ENCODE data around the gene CPT2. TPM values are rescaled to one million over a fixed set of nuclear protein-coding genes. Genes with fewer than 3 reads are reported as not detected.

The CPT2 gene
- total and polyA plus RNA-seq, 12 donors = 7.8 to 79.5 (median 43.1) TPM

GRCh38 chr1:53259932-53260331, 63.3 kb downstream of the CPT2 start:
- H3K27me3 ChIP-seq = no peaks in the 10 kb centered on the region
- H3K36me3 ChIP-seq (replicated peaks in 1 of 2) = no peaks in the 10 kb centered on the region
- H3K4me3 ChIP-seq = no peak overlapping the region
- H3K27ac ChIP-seq = no peak overlapping the region
- intact Hi-C loops (cut with DNase I) = no loop called here
- no peaks in the 10 kb centered on the region for H3K9me3 ChIP-seq (replicated peaks in 1 of 3)
- TF ChIP-seq, protein P1, sequence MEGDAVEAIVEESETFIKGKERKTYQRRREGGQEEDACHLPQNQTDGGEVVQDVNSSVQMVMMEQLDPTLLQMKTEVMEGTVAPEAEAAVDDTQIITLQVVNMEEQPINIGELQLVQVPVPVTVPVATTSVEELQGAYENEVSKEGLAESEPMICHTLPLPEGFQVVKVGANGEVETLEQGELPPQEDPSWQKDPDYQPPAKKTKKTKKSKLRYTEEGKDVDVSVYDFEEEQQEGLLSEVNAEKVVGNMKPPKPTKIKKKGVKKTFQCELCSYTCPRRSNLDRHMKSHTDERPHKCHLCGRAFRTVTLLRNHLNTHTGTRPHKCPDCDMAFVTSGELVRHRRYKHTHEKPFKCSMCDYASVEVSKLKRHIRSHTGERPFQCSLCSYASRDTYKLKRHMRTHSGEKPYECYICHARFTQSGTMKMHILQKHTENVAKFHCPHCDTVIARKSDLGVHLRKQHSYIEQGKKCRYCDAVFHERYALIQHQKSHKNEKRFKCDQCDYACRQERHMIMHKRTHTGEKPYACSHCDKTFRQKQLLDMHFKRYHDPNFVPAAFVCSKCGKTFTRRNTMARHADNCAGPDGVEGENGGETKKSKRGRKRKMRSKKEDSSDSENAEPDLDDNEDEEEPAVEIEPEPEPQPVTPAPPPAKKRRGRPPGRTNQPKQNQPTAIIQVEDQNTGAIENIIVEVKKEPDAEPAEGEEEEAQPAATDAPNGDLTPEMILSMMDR (IDR thresholded peaks at IDR 0.05) = no peak
- TF ChIP-seq POLR2A (IDR thresholded peaks at IDR 0.05) = no peak
- H3K4me1 ChIP-seq (replicated peaks in 1 of 2) = no peaks in the 10 kb centered on the region
- no peak for DNase-seq
- WGBS, 4 donors = 85 to 93% (median 92%) methylated on average over 2 of the region's 2 CpGs

DNA sequence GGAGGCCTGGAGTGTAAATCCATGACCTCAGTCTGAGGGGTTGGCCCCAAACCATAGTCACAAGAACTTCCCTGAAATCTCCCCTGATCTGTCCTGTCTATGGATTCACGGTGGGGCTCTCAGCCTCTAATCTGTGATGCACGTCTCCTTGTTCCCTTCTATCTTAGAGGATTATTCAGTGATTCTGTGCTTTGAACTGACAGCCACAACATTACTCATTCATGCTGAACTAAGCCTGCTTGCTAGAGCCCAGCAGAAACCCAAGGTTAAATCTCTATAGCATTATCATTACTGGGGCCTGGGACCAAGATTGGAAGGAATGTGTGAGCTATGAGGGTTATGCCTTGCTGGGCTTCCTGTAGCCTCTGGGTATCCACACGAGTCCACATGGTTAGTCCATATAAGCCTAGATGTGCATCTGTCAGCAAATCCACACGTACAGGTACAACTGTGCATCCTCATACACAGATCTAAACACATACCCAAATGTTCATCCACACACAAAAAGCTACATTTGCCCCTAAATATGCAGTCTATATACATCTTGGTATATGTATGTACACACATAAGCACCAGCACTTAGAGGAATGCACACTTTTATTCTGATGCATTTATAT, 64.1 kb downstream of the CPT2 start:
- H3K36me3 ChIP-seq (replicated peaks in 1 of 2) = no peaks in the 10 kb centered on the region
- H3K4me3 ChIP-seq = no peak overlapping the region
- no peak for DNase-seq
- no peaks in the 10 kb centered on the region for H3K9me3 ChIP-seq (replicated peaks in 1 of 3)
- TF ChIP-seq POLR2A (IDR thresholded peaks at IDR 0.05) = no peak
- TF ChIP-seq, protein P1 (IDR thresholded peaks at IDR 0.05) = no peak
- H3K27ac ChIP-seq = no peak overlapping the region
- intact Hi-C loops (cut with DNase I) = no loop called here
- H3K4me1 ChIP-seq (replicated peaks in 1 of 2) = no peaks in the 10 kb centered on the region
- no peaks in the 10 kb centered on the region for H3K27me3 ChIP-seq
- 51 to 65% (median 57%) methylated on average over 4 of the region's 4 CpGs for WGBS, 4 donors

DNA sequence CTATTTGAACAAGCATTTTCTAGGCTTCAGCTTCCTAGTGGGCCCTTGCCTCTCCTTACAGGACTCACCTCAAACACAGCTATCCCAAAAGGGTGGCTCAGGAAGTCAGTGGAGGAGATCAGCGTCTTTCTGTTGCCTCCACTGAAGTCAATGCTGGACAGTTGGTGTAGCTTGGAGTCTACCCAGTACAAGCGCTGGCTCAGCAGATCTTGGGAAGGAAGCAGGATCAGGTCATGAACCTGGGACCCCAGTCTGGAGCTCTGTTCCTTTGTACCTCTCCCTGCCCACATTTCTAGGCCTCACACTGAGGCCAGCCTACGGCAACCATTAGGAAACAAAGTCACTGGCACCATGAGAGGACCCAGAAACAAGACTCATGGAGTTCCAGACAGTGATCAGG, 65.4 kb downstream of the CPT2 start:
- Histone ChIP-seq H3K9me3 (replicated peaks in 1 of 3) (no peaks in the 10 kb centered on the region), H3K36me3 (replicated peaks in 1 of 2) (no peaks in the 10 kb centered on the region), H3K27ac (no peak overlapping the region), H3K4me1 (replicated peaks in 1 of 2) (no peaks in the 10 kb centered on the region), H3K4me3 (no peak overlapping the region), H3K27me3 (no peaks in the 10 kb centered on the region)
- intact Hi-C loops (cut with DNase I) = no loop called here
- DNase-seq = no peak
- WGBS, 4 donors = 88 to 93% (median 92%) methylated on average over 3 of the region's 3 CpGs
- TF ChIP-seq, protein P1 (IDR thresholded peaks at IDR 0.05) = no peak
- TF ChIP-seq POLR2A (IDR thresholded peaks at IDR 0.05) = no peak

Other genes with a start within 250 kb of the CPT2 start
- 10 to 100 TPM in 6 of 9 donors, 1 to 10 TPM in 2, under 1 TPM in 1; 0.78 to 22.7 (median 13.3) TPM for gene PODN, start 134.6 kb upstream of the CPT2 start, total RNA-seq
- 10 to 100 TPM in 2 of 3 donors, 1 to 10 TPM in 1; 6.4 to 45.4 (median 22.0) TPM for gene PODN, start 134.6 kb upstream of the CPT2 start, polyA plus RNA-seq
- 1 to 10 TPM in 1 of 9 donors, under 1 TPM in 1, not detected in 7; 0.17 to 1.6 TPM for gene SLC1A7, start 54.2 kb upstream of the CPT2 start, total RNA-seq
- gene SLC1A7, start 54.2 kb upstream of the CPT2 start, polyA plus RNA-seq = under 1 TPM; 0.05 to 0.30 (median 0.16) TPM
- 10 to 100 TPM; 21.2 to 69.4 (median 56.5) TPM for gene CZIB, start 23.8 kb downstream of the CPT2 start, total RNA-seq
- 100 to 1,000 TPM in 2 of 3 donors, 10 to 100 TPM in 1; 60.2 to 108 (median 103) TPM for gene CZIB, start 23.8 kb downstream of the CPT2 start, polyA plus RNA-seq
- gene MAGOH, start 41.7 kb downstream of the CPT2 start, total RNA-seq = 10 to 100 TPM; 14.5 to 43.9 (median 30.2) TPM
- gene MAGOH, start 41.7 kb downstream of the CPT2 start, polyA plus RNA-seq = 100 to 1,000 TPM in 1 of 3 donors, 10 to 100 TPM in 2; 87.0 to 119 (median 95.8) TPM
- 1 to 10 TPM in 8 of 9 donors, under 1 TPM in 1; 0.66 to 7.0 (median 2.8) TPM for gene LRP8, start 131.2 kb downstream of the CPT2 start, total RNA-seq
- 1 to 10 TPM in 1 of 3 donors, under 1 TPM in 2; 0.64 to 7.6 (median 0.72) TPM for gene LRP8, start 131.2 kb downstream of the CPT2 start, polyA plus RNA-seq